Activated CD8-positive, alpha-beta T cell treated with anti-CD3 and anti-CD28 coated beads for 36 hours (primary cell): Measurements from ENCODE around the gene FHIP1A. TPM values are rescaled to one million over a fixed set of nuclear protein-coding genes. Genes with fewer than 3 reads are reported as not detected.
A peak's percentile ranks its signal among the peaks of the same experiment; 100 is the strongest.
"Not testable (repeated sequence)": the region's sequence is repeated elsewhere in the genome, so short reads cannot be mapped to it uniquely, and the experiment has no call there.

Experiments
- ATAC-seq: fragments of 200-7000 bp; cut with Tn5 transposase; one replicate; pipeline ENCODE4 v1.10.0; 2021; ENCODE audit warnings: mild to moderate bottlenecking, moderate library complexity
- CTCF ChIA-PET: fragments of 350-600 bp; sonication (Branson Sonifier 250); formaldehyde crosslinking; loops from one replicate; lab custom pipeline; 2021; ENCODE audit warnings: antibody characterized with exemption; lab: Charles Lee
- POLR2A ChIA-PET: fragments of 350-600 bp; sonication (Branson Sonifier 250); formaldehyde crosslinking; loops from one replicate; lab custom pipeline; 2021; ENCODE audit warnings: antibody characterized with exemption; lab: Charles Lee
- DNase-seq: peaks from one replicate; pipeline ENCODE4 v3.0.0-alpha.2; 2020
- H3K27ac Mint-ChIP-seq: one replicate; pipeline ENCODE4 v1.8.0; 2021; ENCODE audit warnings: mild to moderate bottlenecking, mixed read lengths
- H3K27me3 Mint-ChIP-seq: one replicate; pipeline ENCODE4 v1.8.0; 2021; ENCODE audit warnings: mixed read lengths
- H3K36me3 Mint-ChIP-seq: one replicate; pipeline ENCODE4 v1.8.0; 2021; ENCODE audit warnings: low read depth, mixed read lengths
- H3K4me1 Mint-ChIP-seq: one replicate; pipeline ENCODE4 v1.8.0; 2021; ENCODE audit warnings: low read depth, mixed read lengths
- H3K4me3 Mint-ChIP-seq: one replicate; pipeline ENCODE4 v1.8.0; 2021; ENCODE audit warnings: mild to moderate bottlenecking, moderate library complexity, mixed read lengths
- H3K9me3 Mint-ChIP-seq: one replicate; pipeline ENCODE4 v1.8.0; 2021; ENCODE audit warnings: mixed read lengths
- CTCF ChIP-seq: fragments of 200-600 bp; IDR thresholded peaks from one replicate; pipeline ENCODE4 v1.8.0; 2022; ENCODE audit warnings: antibody characterized with exemption, mild to moderate bottlenecking
- intact Hi-C: fragments of 100-400 bp; cut with micrococcal nuclease; formaldehyde crosslinking; loops from one replicate; pipeline ENCODE4 v1.10.0; 2022
- total RNA-seq, 2 experiments: library from RNA; stranded (reverse); gene quantifications; one replicate each; pipeline ENCODE4 v1.2.3, GENCODE V29; 2021

The FHIP1A gene
- total RNA-seq, 2 experiments from 2014 or later: 0.76 to 0.86 TPM

GRCh38 chr4:151362404-151363164, 46.4 kb upstream of the FHIP1A start:
- ChIA-PET POLR2A (no interaction called here), CTCF (interaction anchor here (0.6 to 1.2 kb wide), 6 partner anchors 14 to 277 kb away, joined by 3 read pairs; no protein-coding TSS in a partner anchor)
- peak; percentile 87 for DNase-seq
- peaks cover 2% of the 10 kb centered on the region for H3K4me1 Mint-ChIP-seq
- ATAC-seq: peak; percentile 100
- no peak overlapping the region for H3K27ac Mint-ChIP-seq
- peak; percentile 94 for TF ChIP-seq CTCF
- peaks cover 13% of the 10 kb centered on the region for H3K27me3 Mint-ChIP-seq
- no peaks in the 10 kb centered on the region for H3K36me3 Mint-ChIP-seq
- H3K9me3 Mint-ChIP-seq: no peaks in the 10 kb centered on the region
- H3K4me3 Mint-ChIP-seq: no peak overlapping the region
- intact Hi-C loops: loop anchor here (2.0 to 5.0 kb wide), 3 partner anchors 86 to 245 kb away; partner anchors contain the start of gene PRSS48

- POLR2A ChIA-PET: no interaction called here
- CTCF ChIA-PET: no interaction called here
- intact Hi-C loops: no loop called here
- no peak overlapping the region for H3K4me3 Mint-ChIP-seq
- peaks cover 2% of the 10 kb centered on the region for H3K9me3 Mint-ChIP-seq
- no peak for DNase-seq
- peaks cover 14% of the 10 kb centered on the region for H3K27me3 Mint-ChIP-seq
- TF ChIP-seq CTCF: no peak
- no peaks in the 10 kb centered on the region for H3K4me1 Mint-ChIP-seq
- ATAC-seq: no peak
- H3K36me3 Mint-ChIP-seq: no peaks in the 10 kb centered on the region
- H3K27ac Mint-ChIP-seq: no peak overlapping the region
These were observed 32.4 kb upstream of the FHIP1A start for GRCh38 chr4:151376540-151376939.

GRCh38 chr4:151389311-151389710, 19.7 kb upstream of the FHIP1A start:
- Mint-ChIP-seq H3K9me3 (no peaks in the 10 kb centered on the region), H3K27ac (no peak overlapping the region), H3K4me3 (no peak overlapping the region), H3K36me3 (no peaks in the 10 kb centered on the region), H3K27me3 (peaks cover 4% of the 10 kb centered on the region), H3K4me1 (no peaks in the 10 kb centered on the region)
- CTCF ChIA-PET: interaction anchor here (1.1 kb wide), 1 partner anchor 14 kb away, joined by 3 read pairs; no protein-coding TSS in a partner anchor
- ATAC-seq (no peak), DNase-seq (no peak)
- no peak for TF ChIP-seq CTCF
- intact Hi-C loops: no loop called here
- POLR2A ChIA-PET: no interaction called here

GRCh38 chr4:151389799-151390198, 19.2 kb upstream of the FHIP1A start:
- H3K36me3 Mint-ChIP-seq, CTCF ChIA-PET, intact Hi-C loops, H3K9me3 Mint-ChIP-seq, DNase-seq, POLR2A ChIA-PET, H3K27me3 Mint-ChIP-seq, H3K4me3 Mint-ChIP-seq, H3K4me1 Mint-ChIP-seq, H3K27ac Mint-ChIP-seq, ATAC-seq: not testable (repeated sequence)

- no peak for TF ChIP-seq CTCF
- peaks cover 3% of the 10 kb centered on the region for H3K27me3 Mint-ChIP-seq
- ATAC-seq (no peak), DNase-seq (no peak)
- H3K27ac Mint-ChIP-seq: no peak overlapping the region
- H3K4me1 Mint-ChIP-seq: no peaks in the 10 kb centered on the region
- intact Hi-C loops: no loop called here
- POLR2A ChIA-PET: no interaction called here
- no peaks in the 10 kb centered on the region for H3K9me3 Mint-ChIP-seq
- CTCF ChIA-PET: no interaction called here
- no peak overlapping the region for H3K4me3 Mint-ChIP-seq
- no peaks in the 10 kb centered on the region for H3K36me3 Mint-ChIP-seq
These were observed 13.1 kb upstream of the FHIP1A start for GRCh38 chr4:151395873-151396272.
